Astrocyte of the hippocampus (primary cell): ENCODE results near the gene INTS6L.

Experiments
- DNase-seq: peaks from one replicate; pipeline ENCODE4 v3.0.0; 2011; ENCODE audit warnings: low read depth, low spot score

The INTS6L gene

GRCh38 chrX:135520553-135521404 lies at the start of gene INTS6L:
Gene INTS6L (plus strand): TSS chrX:135520660. CDS start chrX:135520993, 333 bp downstream.
- peak; percentile 91 for DNase-seq

- no peak for DNase-seq
These were observed 44.1 kb upstream of the INTS6L start for GRCh38 chrX:135476378-135476777.

GRCh38 chrX:135477576-135477975 lies 42.9 kb upstream of the INTS6L start:
- DNase-seq, result peak; percentile 80

- no peak for DNase-seq
These were observed 40.4 kb upstream of the INTS6L start for GRCh38 chrX:135480076-135480475.

GRCh38 chrX:135481696-135482179 lies 38.7 kb upstream of the INTS6L start:
- DNase-seq, result no peak

GRCh38 chrX:135484641-135485289 lies 35.7 kb upstream of the INTS6L start:
- DNase-seq, result peak; percentile 54

- DNase-seq, result no peak
These were observed 30.9 kb upstream of the INTS6L start for GRCh38 chrX:135489542-135489941.

- no peak for DNase-seq
These were observed 29.4 kb upstream of the INTS6L start for GRCh38 chrX:135490979-135491514.

GRCh38 chrX:135494453-135494852 lies 26.0 kb upstream of the INTS6L start:
- DNase-seq, result no peak

- no peak for DNase-seq
These were observed 22.7 kb upstream of the INTS6L start for GRCh38 chrX:135497736-135498135.

- no peak for DNase-seq
These were observed 22.2 kb upstream of the INTS6L start for GRCh38 chrX:135498236-135498635.

- DNase-seq, result no peak
These were observed 15.1 kb upstream of the INTS6L start for GRCh38 chrX:135505351-135505750.

- DNase-seq, result no peak
These were observed 10.6 kb upstream of the INTS6L start for GRCh38 chrX:135509885-135510284.

GRCh38 chrX:135512508-135513129 lies 7.8 kb upstream of the INTS6L start:
- no peak for DNase-seq

- no peak for DNase-seq
These were observed 7.3 kb upstream of the INTS6L start for GRCh38 chrX:135513130-135513515.

- no peak for DNase-seq
These were observed 4.1 kb upstream of the INTS6L start for GRCh38 chrX:135516376-135516775.

- DNase-seq, result no peak
These were observed 2.3 kb upstream of the INTS6L start for GRCh38 chrX:135518161-135518560.

- DNase-seq, result peak; percentile 53
These were observed 373 bp upstream of the INTS6L start for GRCh38 chrX:135520022-135520552.

GRCh38 chrX:135521405-135522131 lies 1.1 kb downstream of the INTS6L start:
- DNase-seq, result peak; percentile 94

- no peak for DNase-seq
These were observed 1.7 kb downstream of the INTS6L start for GRCh38 chrX:135522132-135522530.
